Middle frontal gyrus (tissue), 1 donor: ENCODE measurements around the gene PLCB2.
A peak's percentile ranks its signal among the peaks of the same experiment; 100 is the strongest.

Source experiments
- DNase-seq: peaks from one replicate; pipeline ENCODE4 v3.0.0-alpha.2; 2015; ENCODE audit warnings: low spot score; ENCODE audit errors: extremely low spot score

Gene PLCB2

GRCh38 chr15:40285554-40286011, 22.2 kb downstream of the PLCB2 start:
- no peak for DNase-seq

- no peak for DNase-seq
These were observed 22.6 kb downstream of the PLCB2 start for GRCh38 chr15:40285151-40285550.

- DNase-seq, result no peak
These were observed 24.0 kb downstream of the PLCB2 start for GRCh38 chr15:40283615-40284300.

- DNase-seq, result no peak
These were observed 24.7 kb downstream of the PLCB2 start, which contains the start of gene ANKRD63 for GRCh38 chr15:40282869-40283614. ANKRD63 (minus strand) TSS chr15:40283064; CDS start chr15:40282586, 478 bp downstream.

- no peak for DNase-seq
These were observed 25.4 kb downstream of the PLCB2 start for GRCh38 chr15:40282147-40282868.

- no peak for DNase-seq
These were observed 26.0 kb downstream of the PLCB2 start for GRCh38 chr15:40281801-40282146.

GRCh38 chr15:40281057-40281800, 26.5 kb downstream of the PLCB2 start:
- no peak for DNase-seq

- DNase-seq, result no peak
These were observed 27.3 kb downstream of the PLCB2 start for GRCh38 chr15:40280260-40281056.

- DNase-seq, result peak; percentile 38
These were observed 28.1 kb downstream of the PLCB2 start for GRCh38 chr15:40279437-40280141.

- no peak for DNase-seq
These were observed 29.7 kb downstream of the PLCB2 start for GRCh38 chr15:40278026-40278425.

- DNase-seq, result no peak
These were observed 30.3 kb downstream of the PLCB2 start for GRCh38 chr15:40277471-40277870.

GRCh38 chr15:40276927-40277326, 30.8 kb downstream of the PLCB2 start:
- DNase-seq, result no peak

- DNase-seq, result no peak
These were observed 31.8 kb downstream of the PLCB2 start for GRCh38 chr15:40275954-40276353.

GRCh38 chr15:40275523-40275922, 32.2 kb downstream of the PLCB2 start:
- no peak for DNase-seq

- DNase-seq, result peak; percentile 58
These were observed 33.1 kb downstream of the PLCB2 start for GRCh38 chr15:40274350-40275274.

GRCh38 chr15:40273428-40273827, 34.3 kb downstream of the PLCB2 start:
- DNase-seq, result no peak

- no peak for DNase-seq
These were observed 35.2 kb downstream of the PLCB2 start for GRCh38 chr15:40272485-40273056.

GRCh38 chr15:40271685-40272484, 35.9 kb downstream of the PLCB2 start:
- DNase-seq, result no peak
